ENCODE measurements around the gene PASK. TPM values are rescaled to one million over a fixed set of nuclear protein-coding genes. Genes with fewer than 3 reads are reported as not detected.

The PASK gene
- total and polyA plus RNA-seq, 2 of the 4 experiments (the other 2 are of a cell fraction): 4.1 TPM

DNA sequence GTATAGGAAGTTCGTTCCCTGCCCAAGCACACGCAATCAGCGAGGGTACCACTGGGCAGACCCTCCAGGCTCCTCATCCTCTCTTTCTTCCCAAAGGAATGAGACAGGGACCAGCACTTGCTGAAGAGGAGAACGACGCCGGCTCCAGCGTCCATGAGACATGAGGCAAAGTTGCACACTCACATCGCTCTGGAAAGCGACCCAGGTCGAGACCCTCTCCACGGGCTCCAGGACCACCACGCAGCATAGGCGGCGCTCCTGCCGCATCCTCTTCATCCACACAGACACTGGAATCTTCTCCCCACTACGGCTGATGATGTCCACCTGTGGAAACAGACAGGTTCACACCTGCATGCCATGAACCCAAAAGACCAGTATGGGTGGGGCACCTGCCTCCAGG is 10.8 kb downstream of the PASK start:
- H3K9me3 ChIP-seq (ENCODE audit: control insufficient read depth, insufficient read depth, low read length): no peaks in the 10 kb centered on the region
- H3K79me1 ChIP-seq (ENCODE audit: low read depth in 1 of 2, low read length in 2 of 2): no peaks in the 10 kb centered on the region
- H2BK120ac ChIP-seq (ENCODE audit: low read depth, low read length): no peak overlapping the region
- CTCF ChIA-PET: no interaction called here
- peaks cover 3% of the 10 kb centered on the region; the same call in 1 of the 2 replicates for H3K36me3 ChIP-seq (ENCODE audit: control insufficient read depth, insufficient read depth, low read length)
- ATAC-seq (ENCODE audit: low read depth): no peak
- H2AFZ ChIP-seq (replicated peaks; ENCODE audit: low read length, poor library complexity): no peak overlapping the region
- H3K4me1 ChIP-seq (ENCODE audit: control insufficient read depth, insufficient read depth, low read length): no peaks in the 10 kb centered on the region
- no peak overlapping the region for H4K91ac ChIP-seq (ENCODE audit: insufficient read depth, low read depth, low read length)
- H3K9me1 ChIP-seq (ENCODE audit: insufficient read depth, low read length): no peaks in the 10 kb centered on the region
- H2AK5ac ChIP-seq (ENCODE audit: low read depth, low read length): no peak overlapping the region
- no peak overlapping the region for H3K14ac ChIP-seq (replicated peaks; ENCODE audit: low read depth, low read length)
- no peak overlapping the region for H3K4me2 ChIP-seq (ENCODE audit: low read depth, low read length)
- H3K4me3 ChIP-seq (ENCODE audit: insufficient read depth, low read depth, low read length): no peak overlapping the region
- no peak overlapping the region for H3K56ac ChIP-seq (ENCODE audit: extremely low read depth, insufficient read depth, low read length)
- no peak overlapping the region for H4K8ac ChIP-seq (ENCODE audit: low read depth in 2 of 2, low read length in 2 of 2)
- no peak overlapping the region for H3K4ac ChIP-seq (ENCODE audit: low read depth, low read length)
- intact Hi-C loops (cut with micrococcal nuclease): no loop called here
- POLR2A ChIA-PET (ENCODE audit: unreplicated experiment): no interaction called here
- no peak overlapping the region for H3K18ac ChIP-seq (ENCODE audit: low read depth, low read length)
- no peak overlapping the region for H2BK20ac ChIP-seq (ENCODE audit: low read depth, low read length)
- no peaks in the 10 kb centered on the region for H4K20me1 ChIP-seq (ENCODE audit: insufficient read depth, low read length)
- no peak overlapping the region for H2BK15ac ChIP-seq (ENCODE audit: low read depth, low read length)
- no peaks in the 10 kb centered on the region for H3K27me3 ChIP-seq (ENCODE audit: control insufficient read depth, insufficient read depth, low read length)
- no peak overlapping the region for H2BK5ac ChIP-seq (ENCODE audit: low read depth, low read length, poor library complexity, severe bottlenecking)
- H4K5ac ChIP-seq (ENCODE audit: low read depth, low read length): no peak overlapping the region
- TF ChIP-seq RFX5 (IDR thresholded peaks at IDR 0.05; ENCODE audit: low read depth, low read length) (no peak), MXI1 (IDR thresholded peaks at IDR 0.05; ENCODE audit: borderline replicate concordance, low read depth, low read length) (no peak), MAFK (IDR thresholded peaks at IDR 0.05; ENCODE audit: low read depth, low read length) (no peak)
- dilution Hi-C loops (cut with HindIII; ENCODE audit: low sequenced_read_pairs, unreplicated experiment): no loop called here
- 96% methylated on average over 5 of the region's 16 CpGs; no CpG with 5 or more reads in 1 of the 2 experiments for WGBS, 2 experiments (ENCODE audit: extremely low coverage in 2 of 2, insufficient read length in 1 of 2)
- no peak overlapping the region for H2AK9ac ChIP-seq (replicated peaks; ENCODE audit: low read depth, low read length, poor library complexity)
- in situ Hi-C loops (cut with MboI; ENCODE audit: low sequenced_read_pairs): no loop called here
- no peak overlapping the region for H3K23ac ChIP-seq (ENCODE audit: low read depth, low read length)
- H3K9ac ChIP-seq (ENCODE audit: low read depth, low read length): no peak overlapping the region
- no TSS peak for BruUV-seq (replicated peaks)
- no peak for DNase-seq
- H3K27ac ChIP-seq (ENCODE audit: insufficient read depth, low read length): no peak overlapping the region

All from IMR-90 (cell line).